Lower leg skin (tissue), 4 donors: Measurements from ENCODE around the gene ZMYND11. TPM values are rescaled to one million over a fixed set of nuclear protein-coding genes. Genes with fewer than 3 reads are reported as not detected.
"Not testable (repeated sequence)": the region's sequence is repeated elsewhere in the genome, so short reads cannot be mapped to it uniquely, and the experiment has no call there.

Source experiments
- DNase-seq, 2 donors: peaks; one replicate each; pipeline ENCODE4 v3.0.0-alpha.2; 2019; ENCODE audit warnings: low spot score in 2 of 2
- H3K4me3 ChIP-seq: fragments of 200-600 bp; sonication (generic); 2 replicates; pipeline ENCODE4 v1.5.1; 2017; ENCODE audit warnings: mild to moderate bottlenecking, low read depth; ENCODE audit not compliant: poor library complexity, severe bottlenecking
- POLR2A ChIP-seq, 2 donors: fragments of 450-650 bp; IDR thresholded peaks; one replicate each; pipeline ENCODE4 v1.6.1; 2016 to 2017; ENCODE audit warnings: antibody characterized with exemption in 2 of 2, mild to moderate bottlenecking in 1 of 2, moderate library complexity in 1 of 2
- WGBS, 2 donors: methylation state at CpG; one replicate each; pipeline ENCODE4 v1.1.5; 2018; 5-methylcytosine and 5-hydroxymethylcytosine counted together
- intact Hi-C: fragments of 100-400 bp; cut with DNase I; formaldehyde crosslinking; loops from one replicate; pipeline ENCODE4 v1.15.0; 2023; ENCODE audit warnings: low total_unique reads
- total RNA-seq, 4 donors: library from RNA; depleted of rRNA; stranded (reverse); fragments of >200 nt; gene quantifications; one replicate each; pipeline ENCODE4 v1.1.0, GENCODE V29; 2016
- TF ChIP-seq, protein P1 (sequence below), 3 donors: fragments of 450-650 bp; IDR thresholded peaks; one replicate each; pipeline ENCODE4 v1.5.1; 2016; ENCODE audit warnings: antibody characterized with exemption in 3 of 3, mild to moderate bottlenecking in 3 of 3, moderate library complexity in 2 of 3

The ZMYND11 gene
- total RNA-seq, 4 donors from 2014 or later = 41.0 to 50.8 (median 47.7) TPM

DNA sequence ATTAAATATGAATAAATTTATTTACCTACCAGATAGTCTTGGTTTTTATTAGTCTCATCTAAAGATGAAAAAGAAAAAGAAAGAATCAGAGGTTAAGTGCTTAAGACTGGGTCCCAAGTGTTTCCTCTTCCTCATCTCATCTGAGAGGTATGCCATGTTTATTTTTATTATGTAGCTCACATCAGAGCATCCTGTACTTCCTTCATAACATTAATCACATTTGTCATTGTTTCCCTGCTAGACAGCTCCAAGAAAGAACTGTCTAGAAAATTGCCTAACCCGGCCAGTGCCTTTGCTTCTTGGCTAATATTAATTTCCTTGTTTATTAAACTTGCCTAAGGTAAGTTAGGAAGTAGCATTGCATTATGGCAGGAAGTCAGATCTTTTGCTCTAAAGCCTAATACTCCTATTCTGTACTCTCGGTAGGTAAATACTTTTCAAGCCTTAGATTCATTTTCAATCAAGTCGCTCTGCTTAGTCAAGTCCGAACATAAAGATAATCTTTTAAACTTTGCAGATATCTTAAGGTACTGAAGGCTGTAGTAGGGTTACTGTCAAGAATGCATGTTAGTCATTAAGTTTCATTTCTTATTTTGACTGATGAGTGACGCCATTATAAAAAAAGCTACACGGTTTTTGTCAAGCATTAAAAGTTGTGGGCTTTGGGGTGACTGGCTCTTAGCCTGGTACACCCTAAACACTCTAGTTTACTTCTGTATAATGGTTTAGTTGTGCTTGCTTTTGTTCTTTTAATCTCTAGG is 47.4 kb downstream of the ZMYND11 start:
- intact Hi-C loops = no loop called here
- no peak for DNase-seq
- no peak overlapping the region for H3K4me3 ChIP-seq
- TF ChIP-seq, protein P1, sequence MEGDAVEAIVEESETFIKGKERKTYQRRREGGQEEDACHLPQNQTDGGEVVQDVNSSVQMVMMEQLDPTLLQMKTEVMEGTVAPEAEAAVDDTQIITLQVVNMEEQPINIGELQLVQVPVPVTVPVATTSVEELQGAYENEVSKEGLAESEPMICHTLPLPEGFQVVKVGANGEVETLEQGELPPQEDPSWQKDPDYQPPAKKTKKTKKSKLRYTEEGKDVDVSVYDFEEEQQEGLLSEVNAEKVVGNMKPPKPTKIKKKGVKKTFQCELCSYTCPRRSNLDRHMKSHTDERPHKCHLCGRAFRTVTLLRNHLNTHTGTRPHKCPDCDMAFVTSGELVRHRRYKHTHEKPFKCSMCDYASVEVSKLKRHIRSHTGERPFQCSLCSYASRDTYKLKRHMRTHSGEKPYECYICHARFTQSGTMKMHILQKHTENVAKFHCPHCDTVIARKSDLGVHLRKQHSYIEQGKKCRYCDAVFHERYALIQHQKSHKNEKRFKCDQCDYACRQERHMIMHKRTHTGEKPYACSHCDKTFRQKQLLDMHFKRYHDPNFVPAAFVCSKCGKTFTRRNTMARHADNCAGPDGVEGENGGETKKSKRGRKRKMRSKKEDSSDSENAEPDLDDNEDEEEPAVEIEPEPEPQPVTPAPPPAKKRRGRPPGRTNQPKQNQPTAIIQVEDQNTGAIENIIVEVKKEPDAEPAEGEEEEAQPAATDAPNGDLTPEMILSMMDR (IDR thresholded peaks at IDR 0.05) = no peak
- TF ChIP-seq POLR2A (IDR thresholded peaks at IDR 0.05) = no peak
- 83 to 85% methylated on average over 6 of the region's 6 CpGs for WGBS, 2 donors

GRCh38 chr10:184174-184573 is 48.9 kb downstream of the ZMYND11 start:
- no peak overlapping the region for H3K4me3 ChIP-seq
- WGBS, 2 donors = 90 to 94% methylated on average over 1 of the region's 1 CpG
- no peak for TF ChIP-seq POLR2A (IDR thresholded peaks at IDR 0.05)
- TF ChIP-seq, protein P1 (IDR thresholded peaks at IDR 0.05) = no peak
- intact Hi-C loops = no loop called here
- DNase-seq = no peak

- DNase-seq = no peak
- no peak overlapping the region for H3K4me3 ChIP-seq
- intact Hi-C loops = no loop called here
- WGBS, 2 donors = 97 to 98% methylated on average over 5 of the region's 5 CpGs
- TF ChIP-seq, protein P1 (IDR thresholded peaks at IDR 0.05) = no peak
- no peak for TF ChIP-seq POLR2A (IDR thresholded peaks at IDR 0.05)
Observed at GRCh38 chr10:184911-185310, 49.7 kb downstream of the ZMYND11 start.

DNA sequence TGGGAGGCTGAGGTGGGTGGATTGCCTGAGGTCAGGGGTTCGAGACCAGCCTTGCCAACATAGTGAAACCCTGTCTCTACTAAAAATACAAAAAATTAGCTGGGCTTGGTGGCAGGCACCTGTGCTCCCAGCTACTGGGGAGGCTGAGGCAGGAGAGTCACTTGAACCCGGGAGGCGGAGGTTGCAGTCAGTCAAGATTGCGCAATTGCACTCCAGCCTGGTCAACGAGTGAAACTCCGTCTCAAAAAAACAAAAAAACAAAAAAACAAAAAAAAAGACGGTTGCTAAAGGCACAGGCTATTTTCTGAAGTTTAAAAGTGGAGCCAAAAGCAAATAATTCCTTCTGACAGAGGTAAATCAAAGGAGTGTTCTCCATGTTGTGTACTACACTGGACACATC is 50.3 kb downstream of the ZMYND11 start:
- H3K4me3 ChIP-seq, DNase-seq, intact Hi-C loops: not testable (repeated sequence)
- 94 to 95% methylated on average over 7 of the region's 7 CpGs for WGBS, 2 donors

DNA sequence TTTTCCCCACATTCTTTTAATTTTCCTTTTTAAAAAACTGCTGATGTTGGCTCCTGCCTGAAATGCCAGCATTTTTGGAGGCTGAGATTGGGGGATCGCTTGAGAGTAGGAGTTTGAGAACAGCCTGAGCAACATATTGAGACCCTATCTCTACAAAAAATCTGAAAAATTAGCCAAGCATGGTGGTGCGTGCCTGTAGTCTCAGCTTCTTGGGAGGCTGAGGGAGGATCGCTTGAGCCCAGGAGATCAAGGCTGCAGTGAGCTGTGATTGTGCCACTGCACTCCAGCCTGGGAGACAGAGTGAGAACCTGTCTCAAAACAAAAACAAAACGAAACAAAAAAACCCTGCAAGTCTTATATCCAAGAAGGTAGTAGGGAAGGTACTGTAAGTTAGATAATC is 51.7 kb downstream of the ZMYND11 start:
- no peak overlapping the region for H3K4me3 ChIP-seq
- no peak for DNase-seq
- intact Hi-C loops = no loop called here
- TF ChIP-seq, protein P1 (IDR thresholded peaks at IDR 0.05) = no peak
- no peak for TF ChIP-seq POLR2A (IDR thresholded peaks at IDR 0.05)
- WGBS, 2 donors = 89 to 93% methylated on average over 4 of the region's 4 CpGs

DNA sequence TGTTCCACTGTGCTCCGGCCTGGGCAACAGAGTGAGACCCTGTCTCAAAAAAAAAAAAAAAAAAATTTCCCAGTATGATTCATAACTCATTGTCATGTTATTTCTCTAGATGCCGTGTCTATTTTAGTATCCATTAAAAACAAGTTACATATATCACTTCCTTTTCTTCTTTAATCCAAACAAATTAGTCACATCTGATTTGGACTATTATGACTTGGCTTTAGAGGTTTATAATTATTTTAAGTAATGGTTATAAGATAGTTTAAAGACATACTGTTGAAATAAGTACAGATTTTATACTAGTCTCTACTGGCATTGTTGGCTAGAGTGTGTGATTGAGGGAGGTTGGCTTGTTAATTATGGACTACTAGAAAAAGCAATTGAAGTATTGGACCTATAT is 53.3 kb downstream of the ZMYND11 start:
- H3K4me3 ChIP-seq = no peak overlapping the region
- no peak for TF ChIP-seq POLR2A (IDR thresholded peaks at IDR 0.05)
- TF ChIP-seq, protein P1 (IDR thresholded peaks at IDR 0.05) = no peak
- no peak for DNase-seq
- 61 to 67% methylated on average over 2 of the region's 2 CpGs for WGBS, 2 donors
- intact Hi-C loops = no loop called here
